Measurements from ENCODE around the gene CRYBG1. TPM values are rescaled to one million over a fixed set of nuclear protein-coding genes. Genes with fewer than 3 reads are reported as not detected.

The CRYBG1 gene
- total and polyA plus RNA-seq, 10 of the 15 experiments (the other 5 are each of a cell fraction or from before 2014, with no cell fraction given), result 6.5 to 57.0 (median 25.2) TPM

- TF ChIP-seq SKIL (IDR thresholded peaks at IDR 0.05; ENCODE audit: low read depth, poor library complexity, severe bottlenecking) (no peak), REST (IDR thresholded peaks at IDR 0.05; ENCODE audit: low read depth, low read length) (no peak), ZNF687 (IDR thresholded peaks at IDR 0.05) (peak; percentile 55), USF2 (IDR thresholded peaks at IDR 0.05; ENCODE audit: borderline replicate concordance, low read depth, low read length) (peak; percentile 97), CREM (IDR thresholded peaks at IDR 0.05; ENCODE audit: low read depth) (peak; percentile 99), STAT3 (IDR thresholded peaks at IDR 0.05; ENCODE audit: low read depth, low read length) (no peak), NKRF (conservative IDR thresholded peaks at IDR 0.05) (peak; percentile 92), PRDM15 (CRISPR knock-in tag; IDR thresholded peaks at IDR 0.05) (no peak), EED (IDR thresholded peaks at IDR 0.05; ENCODE audit: low read depth) (peak; percentile 52; the same call in 1 of the 2 replicates), EZH2 (IDR thresholded peaks at IDR 0.05; ENCODE audit: borderline replicate concordance, control insufficient read depth, low read depth, low read length) (no peak)
Measured at GRCh38 chr6:106325336-106326178, 35.0 kb upstream of the CRYBG1 start, which contains the start of gene ATG5 (continued).
